Activated CD8-positive, alpha-beta memory T cell treated with anti-CD3 and anti-CD28 coated beads, Interleukin-2, amount 50 U/mL, for 4 hours (primary cell): ENCODE results near the gene MTM1.

ENCODE experiments used
- DNase-seq: peaks from one replicate; pipeline ENCODE4 v3.0.0-alpha.2; 2020

The MTM1 gene

GRCh38 chrX:150551963-150552362 is 16.5 kb upstream of the MTM1 start:
- DNase-seq, result no peak

GRCh38 chrX:150558424-150558823 is 10.0 kb upstream of the MTM1 start:
- no peak for DNase-seq

GRCh38 chrX:150564838-150565237 is 3.6 kb upstream of the MTM1 start:
- DNase-seq, result no peak

- no peak for DNase-seq
Measured at GRCh38 chrX:150565551-150565950, 2.9 kb upstream of the MTM1 start.

- DNase-seq, result no peak
Measured at GRCh38 chrX:150566734-150567182, 1.7 kb upstream of the MTM1 start.

- DNase-seq, result no peak
Measured at GRCh38 chrX:150567645-150568319, 639 bp upstream of the MTM1 start.

- peak; percentile 35 for DNase-seq
Measured at GRCh38 chrX:150569155-150569477, 695 bp downstream of the MTM1 start.

GRCh38 chrX:150570512-150570911 is 2.1 kb downstream of the MTM1 start:
- DNase-seq, result no peak

GRCh38 chrX:150572206-150572605 is 3.8 kb downstream of the MTM1 start:
- no peak for DNase-seq

GRCh38 chrX:150573106-150573505 is 4.7 kb downstream of the MTM1 start:
- no peak for DNase-seq

- DNase-seq, result no peak
Measured at GRCh38 chrX:150573702-150574101, 5.3 kb downstream of the MTM1 start.

GRCh38 chrX:150574559-150575418 is 6.4 kb downstream of the MTM1 start:
- DNase-seq, result no peak

- peak; percentile 47 for DNase-seq
Measured at GRCh38 chrX:150575419-150575814, 7.0 kb downstream of the MTM1 start.

- DNase-seq, result no peak
Measured at GRCh38 chrX:150577174-150577573, 8.8 kb downstream of the MTM1 start.

GRCh38 chrX:150581093-150581775 is 12.8 kb downstream of the MTM1 start:
- no peak for DNase-seq

GRCh38 chrX:150582338-150582948 is 14.0 kb downstream of the MTM1 start:
- DNase-seq, result no peak

GRCh38 chrX:150587585-150588503 is 19.4 kb downstream of the MTM1 start:
- DNase-seq, result peak; percentile 63

- no peak for DNase-seq
Measured at GRCh38 chrX:150594584-150594983, 26.2 kb downstream of the MTM1 start.

- DNase-seq, result no peak
Measured at GRCh38 chrX:150599226-150599625, 30.8 kb downstream of the MTM1 start.

GRCh38 chrX:150602296-150602695 is 33.9 kb downstream of the MTM1 start:
- DNase-seq, result no peak

GRCh38 chrX:150602743-150603142 is 34.3 kb downstream of the MTM1 start:
- no peak for DNase-seq

- no peak for DNase-seq
Measured at GRCh38 chrX:150605603-150606002, 37.2 kb downstream of the MTM1 start.
